H1 (cell line): ENCODE measurements around the gene EEF1G. TPM values are rescaled to one million over a fixed set of nuclear protein-coding genes. Genes with fewer than 3 reads are reported as not detected.

Experiments used
- CTCF ChIA-PET: fragments of 300-600 bp; sonication (Branson Sonifier 250); formaldehyde crosslinking; loops from one replicate; lab custom pipeline; 2021; ENCODE audit not compliant: partially characterized antibody; lab: Charles Lee
- POLR2A ChIA-PET: fragments of 300-600 bp; sonication (Branson Sonifier 250); formaldehyde crosslinking; loops from one replicate; lab custom pipeline; 2021; ENCODE audit warnings: inconsistent platforms; ENCODE audit not compliant: partially characterized antibody; lab: Charles Lee
- DNase-seq, 2 experiments: peaks; one replicate each; pipeline versions ENCODE4 v3.0.0 to v3.0.0-alpha.2; 2010 to 2022; ENCODE audit warnings: low spot score in 2 of 2, low read depth in 1 of 2, mixed read lengths in 1 of 2
- FAIRE-seq: peaks from 2 replicates; lab custom pipeline; 2011; peaks lifted over from hg19 to GRCh38; lab: Jason Lieb, UNC
- H2AFZ ChIP-seq: 2 replicates; pipeline ENCODE4 v1.8.1; 2012; ENCODE audit warnings: low read length, inconsistent platforms
- H2AK5ac ChIP-seq: 2 replicates; pipeline ENCODE4 v1.6.1; 2013; ENCODE audit warnings: low read depth, low read length
- H2BK120ac ChIP-seq: replicated peaks from 2 replicates; pipeline ENCODE3; 2013; ENCODE audit warnings: low read depth, low read length, inconsistent platforms
- H2BK12ac ChIP-seq: 2 replicates; pipeline ENCODE4 v1.6.1; 2013; ENCODE audit warnings: low read depth, low read length
- H2BK15ac ChIP-seq: 2 replicates; pipeline ENCODE4 v1.6.1; 2013; ENCODE audit warnings: low read length
- H2BK20ac ChIP-seq: 2 replicates; pipeline ENCODE4 v1.6.1; 2013; ENCODE audit warnings: low read length
- H2BK5ac ChIP-seq: 2 replicates; pipeline ENCODE4 v1.6.1; 2013; ENCODE audit warnings: low read depth, low read length
- H3K14ac ChIP-seq: 2 replicates; pipeline ENCODE4 v1.6.1; 2013; ENCODE audit warnings: inconsistent platforms; ENCODE audit not compliant: insufficient read length
- H3K18ac ChIP-seq: 2 replicates; pipeline ENCODE4 v1.6.1; 2013; ENCODE audit warnings: low read length; ENCODE audit errors: extremely low read depth
- H3K23ac ChIP-seq: 2 replicates; pipeline ENCODE4 v1.6.1; 2013; ENCODE audit warnings: inconsistent platforms; ENCODE audit not compliant: insufficient read length
- H3K23me2 ChIP-seq: 2 replicates; pipeline ENCODE4 v1.6.1; 2013; ENCODE audit warnings: low read depth, low read length
- H3K27ac ChIP-seq: 2 replicates; pipeline ENCODE4 v1.6.1; 2011; ENCODE audit warnings: low read depth, low read length, inconsistent platforms
- H3K27me3 ChIP-seq, 4 experiments: replicated peaks in 1 of 4; 1 replicate in 1 of 4; 2 replicates in 3 of 4; pipeline versions ENCODE4 v1.6.1 to v1.8.1; 2011 to 2013; ENCODE audit warnings: low read length in 3 of 4, mild to moderate bottlenecking in 3 of 4, inconsistent platforms in 2 of 4, mixed read lengths in 2 of 4, moderate library complexity in 1 of 4; ENCODE audit not compliant: control insufficient read depth in 3 of 4, insufficient read depth in 3 of 4; ENCODE audit errors: extremely low read depth in 1 of 4
- H3K36me3 ChIP-seq, 4 experiments: 2 replicates each; pipeline versions ENCODE4 v1.6.1 to v1.8.1; 2011 to 2013; ENCODE audit warnings: mild to moderate bottlenecking in 4 of 4, low read length in 3 of 4, moderate library complexity in 2 of 4, control low read depth in 1 of 4, inconsistent platforms in 1 of 4; ENCODE audit not compliant: insufficient read depth in 4 of 4, control insufficient read depth in 2 of 4
- H3K4ac ChIP-seq: replicated peaks from 2 replicates; pipeline ENCODE3; 2013; ENCODE audit warnings: low read length, low read depth, mixed read lengths, inconsistent platforms; ENCODE audit not compliant: insufficient read length
- H3K4me1 ChIP-seq, 4 experiments: replicated peaks in 1 of 4; 1 replicate in 1 of 4; 2 replicates in 3 of 4; pipeline versions ENCODE4 v1.6.1 to v1.8.1; 2011 to 2013; ENCODE audit warnings: low read length in 3 of 4, inconsistent platforms in 2 of 4, mixed read lengths in 1 of 4; ENCODE audit not compliant: insufficient read depth in 4 of 4, control insufficient read depth in 3 of 4
- H3K4me2 ChIP-seq, 2 experiments: 2 replicates each; pipeline versions ENCODE4 v1.6.1 to v1.8.1; 2011 to 2013; ENCODE audit warnings: low read depth in 2 of 2, low read length in 2 of 2, control low read depth in 1 of 2, inconsistent platforms in 1 of 2, mild to moderate bottlenecking in 1 of 2; ENCODE audit not compliant: insufficient read depth in 1 of 2
- H3K4me3 ChIP-seq, 4 experiments: fragments of 200-600, 300-600 bp in 1 of 4; sonication (generic), shearing (Covaris generic), sonication (Bioruptor Twin) in 1 of 4; 2 replicates each; pipeline versions ENCODE4 v1.5.1 to v1.8.1; 2011 to 2016; ENCODE audit warnings: low read length in 4 of 4, low read depth in 3 of 4, control low read depth in 2 of 4, inconsistent platforms in 2 of 4, mild to moderate bottlenecking in 2 of 4, mixed read lengths in 1 of 4, moderate library complexity in 1 of 4; ENCODE audit not compliant: insufficient read depth in 2 of 4; ENCODE audit errors: extremely low read depth in 1 of 4
- H3K56ac ChIP-seq: replicated peaks from 2 replicates; pipeline ENCODE3; 2013; ENCODE audit warnings: low read depth, mild to moderate bottlenecking, mixed read lengths, low read length, inconsistent platforms; ENCODE audit not compliant: insufficient read length
- H3K79me1 ChIP-seq: 2 replicates; pipeline ENCODE4 v1.6.1; 2013; ENCODE audit warnings: low read depth, low read length, control low read depth
- H3K79me2 ChIP-seq, 2 experiments: 2 replicates each; pipeline versions ENCODE4 v1.6.1 to v1.8.1; 2012 to 2013; ENCODE audit warnings: low read length in 2 of 2, mild to moderate bottlenecking in 2 of 2, inconsistent platforms in 1 of 2; ENCODE audit not compliant: insufficient read depth in 2 of 2, control insufficient read depth in 1 of 2
- H3K9ac ChIP-seq, 4 experiments: replicated peaks in 1 of 4; 1 replicate in 1 of 4; 2 replicates in 3 of 4; pipeline versions ENCODE4 v1.6.1 to v1.8.1; 2011 to 2013; ENCODE audit warnings: low read depth in 3 of 4, low read length in 3 of 4, control low read depth in 2 of 4, mild to moderate bottlenecking in 2 of 4, moderate library complexity in 2 of 4, inconsistent platforms in 1 of 4; ENCODE audit errors: extremely low read depth in 1 of 4
- H3K9me3 ChIP-seq, 2 experiments: 2 replicates each; pipeline versions ENCODE4 v1.6.1 to v1.8.1; 2012 to 2013; ENCODE audit warnings: mild to moderate bottlenecking in 2 of 2, moderate library complexity in 2 of 2, control low read depth in 1 of 2, inconsistent platforms in 1 of 2, low read depth in 1 of 2, low read length in 1 of 2, mixed read lengths in 1 of 2; ENCODE audit not compliant: insufficient read depth in 2 of 2
- H4K20me1 ChIP-seq, 2 experiments: replicated peaks in 1 of 2; 2 replicates each; pipeline versions ENCODE3 to v1.8.1; 2011 to 2013; ENCODE audit warnings: inconsistent platforms in 2 of 2, low read length in 2 of 2, mild to moderate bottlenecking in 1 of 2; ENCODE audit not compliant: insufficient read depth in 2 of 2, control insufficient read depth in 1 of 2
- H4K5ac ChIP-seq: 2 replicates; pipeline ENCODE4 v1.6.1; 2013; ENCODE audit warnings: low read length, low read depth, mixed read lengths, inconsistent platforms; ENCODE audit not compliant: insufficient read length
- H4K8ac ChIP-seq: 2 replicates; pipeline ENCODE4 v1.8.0; 2013; ENCODE audit warnings: mild to moderate bottlenecking, moderate library complexity, low read length, inconsistent platforms; ENCODE audit not compliant: insufficient read depth; ENCODE audit errors: extremely low read depth
- H4K91ac ChIP-seq: replicated peaks from 2 replicates; pipeline ENCODE3; 2013; ENCODE audit warnings: low read length, mixed read lengths, inconsistent platforms; ENCODE audit not compliant: insufficient read length
- CHD1 ChIP-seq: IDR thresholded peaks from 2 replicates; pipeline ENCODE4 v1.6.1; 2012; ENCODE audit warnings: low read depth, low read length, improper control_type of control experiment
- CHD2 ChIP-seq: IDR thresholded peaks from 2 replicates; pipeline ENCODE4 v1.6.1; 2012; ENCODE audit warnings: low read length, improper control_type of control experiment
- CTCF ChIP-seq, 3 experiments: IDR thresholded peaks; 1 replicate in 2 of 3; 2 replicates in 1 of 3; pipeline versions ENCODE4 v1.5.1 to v1.6.1; 2011; ENCODE audit warnings: low read length in 3 of 3, mild to moderate bottlenecking in 3 of 3, inconsistent platforms in 2 of 3, low read depth in 1 of 3, moderate library complexity in 1 of 3; ENCODE audit not compliant: insufficient read depth in 1 of 3; ENCODE audit errors: control extremely low read depth in 1 of 3
- JUND ChIP-seq: IDR thresholded peaks from 2 replicates; pipeline ENCODE4 v1.6.1; 2011; ENCODE audit warnings: mild to moderate bottlenecking, improper control_type of control experiment, low read length
- POLR2AphosphoS5 ChIP-seq: IDR thresholded peaks from 2 replicates; pipeline ENCODE4 v1.6.1; 2011; ENCODE audit warnings: low read depth, low read length
- RAD21 ChIP-seq, 2 experiments: IDR thresholded peaks in 1 of 2; conservative IDR thresholded peaks in 1 of 2; 2 replicates each; pipeline ENCODE4 v1.6.1; 2011; ENCODE audit warnings: low read depth in 2 of 2, low read length in 2 of 2, improper control_type of control experiment in 1 of 2, inconsistent platforms in 1 of 2, mild to moderate bottlenecking in 1 of 2, moderate library complexity in 1 of 2
- SIN3A ChIP-seq, 2 experiments: IDR thresholded peaks in 1 of 2; conservative IDR thresholded peaks in 1 of 2; 2 replicates each; pipeline ENCODE4 v1.6.1; 2011 to 2012; ENCODE audit warnings: low read length in 2 of 2, improper control_type of control experiment in 1 of 2, low read depth in 1 of 2, mild to moderate bottlenecking in 1 of 2
- YY1 ChIP-seq: IDR thresholded peaks from 2 replicates; pipeline ENCODE4 v1.6.1; 2011; ENCODE audit warnings: low read depth, mild to moderate bottlenecking, low read length
- WGBS, 2 experiments: shearing (Covaris generic) in 1 of 2; methylation state at CpG; one replicate each; pipeline versions ENCODE4 v1.1.6 to v1.1.7; 2013 to 2015; ENCODE audit warnings: low lambda C conversion rate in 2 of 2, mixed read lengths in 2 of 2, inconsistent platforms in 1 of 2, low coverage in 1 of 2, missing lambda C conversion rate in 1 of 2; ENCODE audit not compliant: insufficient replicate concordance in 2 of 2, insufficient coverage in 1 of 2, insufficient read length in 1 of 2; ENCODE audit errors: extremely low coverage in 1 of 2, missing lambda C conversion rate in 1 of 2; 5-methylcytosine and 5-hydroxymethylcytosine counted together
- polyA plus RNA-seq, 7 experiments: library from polyadenylated mRNA; depleted of rRNA in 3 of 7; stranded (reverse) in 5 of 7; unstranded in 2 of 7; fragments of >200 nt in 5 of 7; fragments of 200-250 nt in 2 of 7; gene quantifications; 1 replicate in 5 of 7; 2 replicates in 1 of 7; 4 replicates in 1 of 7; pipeline versions ENCODE4 v1.2.1 to v1.2.3, GENCODE V29; 2011 to 2013; ENCODE audit warnings: missing spikeins in 2 of 7, mixed read lengths in 2 of 7
- total RNA-seq: library from RNA; stranded (reverse); fragmentation: NEBNext Ultra II Directional; extraction: Animal tissue kit (Norgen Biotek cat#: 25700); gene quantifications from 2 replicates; pipeline ENCODE4 v1.2.1, GENCODE V29; 2021
- TF ChIP-seq, protein P1 (sequence below): IDR thresholded peaks from 2 replicates; pipeline ENCODE4 v1.6.1; 2012; ENCODE audit warnings: inconsistent platforms

Gene EEF1G
- total and polyA plus RNA-seq, 2 of the 8 experiments (the other 6 are each of a cell fraction or from before 2014, with no cell fraction given), result 1,627 to 1,996 TPM

DNA sequence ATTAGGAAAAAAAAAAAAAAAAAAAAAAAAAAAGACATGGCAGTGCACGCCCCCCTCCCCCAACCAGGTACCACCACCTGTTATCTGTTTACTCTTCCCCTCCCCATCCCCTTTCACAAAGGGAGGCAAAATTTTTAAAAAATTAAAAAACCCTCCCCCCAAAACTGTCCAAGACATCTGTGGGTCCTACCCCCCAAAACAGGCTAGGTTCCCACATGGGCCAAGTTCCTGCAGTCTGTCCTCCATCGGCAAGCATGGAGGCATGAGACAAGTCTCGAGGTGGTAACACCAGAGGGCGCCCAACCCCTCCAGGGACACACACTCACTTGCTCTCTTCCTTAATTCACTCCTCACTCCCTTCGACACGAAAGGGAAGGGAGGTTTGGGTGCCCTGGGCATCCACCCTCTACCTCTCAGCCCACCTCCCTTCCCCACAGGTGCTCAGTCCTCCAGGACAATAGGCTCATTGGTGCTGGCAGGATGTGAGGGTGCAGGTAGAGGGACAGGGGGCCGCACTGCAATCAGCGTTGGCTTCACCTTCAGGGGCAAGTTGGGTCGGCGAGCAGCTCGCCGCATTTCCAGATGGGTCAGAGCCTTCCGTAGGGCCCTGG, 19.8 kb upstream of the EEF1G start:
- H2BK120ac ChIP-seq, result no peak overlapping the region
- peaks cover 36 to 52% (median 38%) of the 10 kb centered on the region in 4 experiments for H3K36me3 ChIP-seq
- no peak overlapping the region for H3K4me2 ChIP-seq
- no peak overlapping the region for H2BK20ac ChIP-seq
- peaks cover 0 to 22% of the 10 kb centered on the region in 2 experiments; a peak in 2 of 4 replicates for H3K79me2 ChIP-seq
- H3K23ac ChIP-seq, result no peak overlapping the region
- H3K4me3 ChIP-seq, result no peak overlapping the region
- no peak overlapping the region for H3K56ac ChIP-seq
- no peak overlapping the region for H2AFZ ChIP-seq
- 72% methylated on average over 12 of the region's 13 CpGs; no CpG with 5 or more reads in 1 of the 2 experiments for WGBS, 2 experiments
- no peak overlapping the region for H3K9ac ChIP-seq
- H4K91ac ChIP-seq, result no peak overlapping the region
- H3K23me2 ChIP-seq, result peaks cover 6% of the 10 kb centered on the region
- ChIA-PET POLR2A (interaction anchor here (0.6 to 12.3 kb wide), 22 partner anchors 8 to 258 kb away, joined by 3 to 235 read pairs (median 8); partner anchors contain the start of genes B3GAT3, C11orf98, CSKMT and EEF1G), CTCF (interaction anchor here (0.6 to 7.2 kb wide), 31 partner anchors 7 to 201 kb away, joined by 3 to 97 read pairs (median 3); partner anchors contain the start of genes B3GAT3, EML3, GANAB and MTA2)
- H3K9me3 ChIP-seq, result no peaks in the 10 kb centered on the region
- H3K4me1 ChIP-seq, result peaks cover 0 to 3% (median under 1%) of the 10 kb centered on the region in 4 experiments; a peak in 5 of 7 replicates
- no peak overlapping the region for H2BK15ac ChIP-seq
- no peak overlapping the region for H4K5ac ChIP-seq
- H4K8ac ChIP-seq, result no peak overlapping the region
- H3K27ac ChIP-seq, result no peak overlapping the region
- H3K27me3 ChIP-seq, result no peaks in the 10 kb centered on the region
- H3K14ac ChIP-seq, result no peak overlapping the region
- H4K20me1 ChIP-seq, result peaks cover 4 to 5% of the 10 kb centered on the region in 2 experiments
- H3K18ac ChIP-seq, result no peak overlapping the region
- no peak overlapping the region for H2AK5ac ChIP-seq
- FAIRE-seq, result no peak
- peak in 1 of 2 experiments; percentile 88 for DNase-seq
- TF ChIP-seq CHD1 (no peak), JUND (no peak), CTCF (IDR thresholded peaks at IDR 0.05; ENCODE audit: control extremely low read depth in 1 of 3, insufficient read depth in 1 of 3, low read depth in 1 of 3, low read length in 3 of 3) (peak; percentile 69 to 91 (median 87)), CHD2 (no peak), YY1 (peak; percentile 85), POLR2AphosphoS5 (peak; percentile 43; the same call in 1 of the 2 replicates), SIN3A (conservative IDR thresholded peaks at IDR 0.05 in 1 of 2, IDR thresholded peaks at IDR 0.05 in 1 of 2; ENCODE audit: low read depth in 1 of 2, low read length in 2 of 2) (peak in 1 of 2 experiments; percentile 74; a peak in 2 of 4 replicates), RAD21 (IDR thresholded peaks at IDR 0.05 in 1 of 2, conservative IDR thresholded peaks at IDR 0.05 in 1 of 2; ENCODE audit: low read depth in 2 of 2, low read length in 2 of 2) (peak; percentile 68)
- TF ChIP-seq, protein P1, sequence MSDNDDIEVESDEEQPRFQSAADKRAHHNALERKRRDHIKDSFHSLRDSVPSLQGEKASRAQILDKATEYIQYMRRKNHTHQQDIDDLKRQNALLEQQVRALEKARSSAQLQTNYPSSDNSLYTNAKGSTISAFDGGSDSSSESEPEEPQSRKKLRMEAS, result peak; percentile 75
- no peak overlapping the region for H2BK5ac ChIP-seq
- H3K79me1 ChIP-seq, result no peaks in the 10 kb centered on the region
- H3K4ac ChIP-seq, result no peak overlapping the region
- H2BK12ac ChIP-seq, result no peak overlapping the region
